Measurements from ENCODE around the gene HNRNPK.

DNA sequence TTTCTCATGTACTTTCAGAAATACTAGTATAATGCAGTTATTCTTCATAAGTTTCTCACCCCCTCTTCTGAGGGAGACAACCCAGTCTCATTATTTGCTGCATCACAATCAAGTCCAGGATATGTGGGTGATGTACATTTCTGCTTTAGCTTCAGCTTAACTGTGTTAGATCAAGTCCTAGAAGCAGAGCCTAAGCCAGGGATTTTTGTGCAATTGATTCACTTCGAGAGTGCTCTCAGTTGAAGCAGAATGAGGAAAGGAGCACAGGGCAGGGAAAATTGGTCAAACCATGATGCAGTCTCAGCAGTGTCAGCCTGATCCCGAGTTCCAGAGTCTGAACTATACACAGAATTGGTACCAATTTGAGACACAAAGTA is 15.1 kb downstream of the HNRNPK start:
- TF ChIP-seq CTCF (IDR thresholded peaks at IDR 0.05; ENCODE audit: low read depth, low read length, missing input control) (no peak), RAD21 (IDR thresholded peaks at IDR 0.05) (no peak), SP1 (IDR thresholded peaks at IDR 0.05) (no peak), GABPA (IDR thresholded peaks at IDR 0.05 in 1 of 2, conservative IDR thresholded peaks at IDR 0.05 in 1 of 2) (no peak), RXRA (IDR thresholded peaks at IDR 0.05) (no peak)
- TF ChIP-seq, protein P1, sequence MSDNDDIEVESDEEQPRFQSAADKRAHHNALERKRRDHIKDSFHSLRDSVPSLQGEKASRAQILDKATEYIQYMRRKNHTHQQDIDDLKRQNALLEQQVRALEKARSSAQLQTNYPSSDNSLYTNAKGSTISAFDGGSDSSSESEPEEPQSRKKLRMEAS (IDR thresholded peaks at IDR 0.05): no peak

All from liver (tissue), 3 donors.